SU-DHL-6 (cell line): ENCODE data around the gene FMN1.

Source experiments
- EZH2phosphoT487 ChIP-seq: fragments of 200-600 bp; sonication (generic), shearing (Covaris generic); conservative IDR thresholded peaks from 2 replicates; pipeline ENCODE4 v1.6.1; 2018; ENCODE audit warnings: mild to moderate bottlenecking, antibody characterized with exemption, low read length, moderate library complexity, mixed read lengths
- TF ChIP-seq, protein P1 (sequence below): fragments of 200-600 bp; sonication (generic); IDR thresholded peaks from one replicate; pipeline ENCODE4 v1.5.1; 2017; ENCODE audit warnings: antibody characterized with exemption, mild to moderate bottlenecking, low read length, moderate library complexity; ENCODE audit not compliant: insufficient read depth, poor library complexity, severe bottlenecking

- TF ChIP-seq, protein P1, sequence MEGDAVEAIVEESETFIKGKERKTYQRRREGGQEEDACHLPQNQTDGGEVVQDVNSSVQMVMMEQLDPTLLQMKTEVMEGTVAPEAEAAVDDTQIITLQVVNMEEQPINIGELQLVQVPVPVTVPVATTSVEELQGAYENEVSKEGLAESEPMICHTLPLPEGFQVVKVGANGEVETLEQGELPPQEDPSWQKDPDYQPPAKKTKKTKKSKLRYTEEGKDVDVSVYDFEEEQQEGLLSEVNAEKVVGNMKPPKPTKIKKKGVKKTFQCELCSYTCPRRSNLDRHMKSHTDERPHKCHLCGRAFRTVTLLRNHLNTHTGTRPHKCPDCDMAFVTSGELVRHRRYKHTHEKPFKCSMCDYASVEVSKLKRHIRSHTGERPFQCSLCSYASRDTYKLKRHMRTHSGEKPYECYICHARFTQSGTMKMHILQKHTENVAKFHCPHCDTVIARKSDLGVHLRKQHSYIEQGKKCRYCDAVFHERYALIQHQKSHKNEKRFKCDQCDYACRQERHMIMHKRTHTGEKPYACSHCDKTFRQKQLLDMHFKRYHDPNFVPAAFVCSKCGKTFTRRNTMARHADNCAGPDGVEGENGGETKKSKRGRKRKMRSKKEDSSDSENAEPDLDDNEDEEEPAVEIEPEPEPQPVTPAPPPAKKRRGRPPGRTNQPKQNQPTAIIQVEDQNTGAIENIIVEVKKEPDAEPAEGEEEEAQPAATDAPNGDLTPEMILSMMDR, result no peak
- TF ChIP-seq EZH2phosphoT487, result no peak
Observed at GRCh38 chr15:32796856-32797255, 397.7 kb downstream of the FMN1 start.
